ENCODE data around the gene FAM217B.

DNA sequence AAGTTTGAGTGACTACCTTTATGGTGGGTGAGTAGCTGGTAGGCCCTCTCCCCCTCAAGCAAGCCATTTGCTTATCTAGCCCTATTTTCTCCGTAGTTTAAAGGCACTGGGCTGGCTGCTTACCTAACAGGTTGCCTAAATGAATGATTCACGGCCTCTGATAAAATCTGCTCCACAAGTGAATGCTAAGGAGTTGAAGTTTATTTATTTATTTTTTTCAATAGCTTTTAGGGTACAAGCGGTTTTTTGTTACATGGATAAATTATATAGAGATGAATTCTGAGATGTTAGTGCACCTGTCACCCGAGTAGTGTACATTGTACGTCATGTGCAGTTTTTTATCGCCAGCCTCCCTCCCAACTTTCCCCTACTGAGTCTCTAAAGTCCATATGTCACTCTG lies 9.7 kb downstream of the FAM217B start:
- TF ChIP-seq POLR2A (IDR thresholded peaks at IDR 0.05): no peak
- TF ChIP-seq, protein P1, sequence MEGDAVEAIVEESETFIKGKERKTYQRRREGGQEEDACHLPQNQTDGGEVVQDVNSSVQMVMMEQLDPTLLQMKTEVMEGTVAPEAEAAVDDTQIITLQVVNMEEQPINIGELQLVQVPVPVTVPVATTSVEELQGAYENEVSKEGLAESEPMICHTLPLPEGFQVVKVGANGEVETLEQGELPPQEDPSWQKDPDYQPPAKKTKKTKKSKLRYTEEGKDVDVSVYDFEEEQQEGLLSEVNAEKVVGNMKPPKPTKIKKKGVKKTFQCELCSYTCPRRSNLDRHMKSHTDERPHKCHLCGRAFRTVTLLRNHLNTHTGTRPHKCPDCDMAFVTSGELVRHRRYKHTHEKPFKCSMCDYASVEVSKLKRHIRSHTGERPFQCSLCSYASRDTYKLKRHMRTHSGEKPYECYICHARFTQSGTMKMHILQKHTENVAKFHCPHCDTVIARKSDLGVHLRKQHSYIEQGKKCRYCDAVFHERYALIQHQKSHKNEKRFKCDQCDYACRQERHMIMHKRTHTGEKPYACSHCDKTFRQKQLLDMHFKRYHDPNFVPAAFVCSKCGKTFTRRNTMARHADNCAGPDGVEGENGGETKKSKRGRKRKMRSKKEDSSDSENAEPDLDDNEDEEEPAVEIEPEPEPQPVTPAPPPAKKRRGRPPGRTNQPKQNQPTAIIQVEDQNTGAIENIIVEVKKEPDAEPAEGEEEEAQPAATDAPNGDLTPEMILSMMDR (IDR thresholded peaks at IDR 0.05): no peak

Data from Peyer's patch (tissue), 4 donors.